Right renal cortex interstitium (tissue), 3 donors: ENCODE measurements around the gene ABCA5. TPM values are rescaled to one million over a fixed set of nuclear protein-coding genes. Genes with fewer than 3 reads are reported as not detected.

Experiments used
- DNase-seq, 3 donors: peaks; one replicate each; pipeline ENCODE4 v3.0.0-alpha.2; 2013; ENCODE audit warnings: low read depth in 3 of 3, low spot score in 2 of 3
- polyA plus RNA-seq, 3 donors: library from polyadenylated mRNA; unstranded; fragments of 120-200 nt; gene quantifications; one replicate each; pipeline ENCODE4 v1.2.1, GENCODE V29; 2013; ENCODE audit not compliant: insufficient read length in 3 of 3

ABCA5 gene
- polyA plus RNA-seq, 3 donors: 24.9 to 28.8 (median 25.1) TPM

- no peak for DNase-seq
Observed at GRCh38 chr17:69268543-69269014, 58.4 kb downstream of the ABCA5 start.

- DNase-seq: no peak
Observed at GRCh38 chr17:69267219-69267618, 59.7 kb downstream of the ABCA5 start.

- DNase-seq: no peak
Observed at GRCh38 chr17:69265873-69266272, 61.1 kb downstream of the ABCA5 start.

GRCh38 chr17:69254187-69254586, 72.7 kb downstream of the ABCA5 start:
- no peak for DNase-seq

GRCh38 chr17:69250641-69251040, 76.3 kb downstream of the ABCA5 start:
- no peak for DNase-seq

- DNase-seq: peak in 2 of 3 donors; percentile 27 to 32
Observed at GRCh38 chr17:69246726-69247375, 80.1 kb downstream of the ABCA5 start.

GRCh38 chr17:69246202-69246601, 80.7 kb downstream of the ABCA5 start:
- no peak for DNase-seq

- DNase-seq: no peak
Observed at GRCh38 chr17:69245617-69246016, 81.3 kb downstream of the ABCA5 start.

- DNase-seq: no peak
Observed at GRCh38 chr17:69239611-69240600, 87.0 kb downstream of the ABCA5 start.

GRCh38 chr17:69236946-69237345, 90.0 kb downstream of the ABCA5 start:
- DNase-seq: no peak

GRCh38 chr17:69236464-69236863, 90.5 kb downstream of the ABCA5 start:
- no peak for DNase-seq

GRCh38 chr17:69235338-69236058, 91.4 kb downstream of the ABCA5 start:
- peak; percentile 53 to 68 (median 68) for DNase-seq

- DNase-seq: no peak
Observed at GRCh38 chr17:69232650-69233049, 94.3 kb downstream of the ABCA5 start.

GRCh38 chr17:69231521-69231920, 95.4 kb downstream of the ABCA5 start:
- no peak for DNase-seq

- no peak for DNase-seq
Observed at GRCh38 chr17:69230939-69231338, 96.0 kb downstream of the ABCA5 start.

GRCh38 chr17:69228576-69228975, 98.4 kb downstream of the ABCA5 start, which contains the start of gene ABCA10:
TSS of gene ABCA10 (minus strand) at chr17:69228824. CDS start at chr17:69225358, 3,466 bp downstream.
- no peak for DNase-seq

GRCh38 chr17:69228018-69228417, 98.9 kb downstream of the ABCA5 start:
- DNase-seq: no peak

GRCh38 chr17:69227541-69227940, 99.4 kb downstream of the ABCA5 start:
- DNase-seq: no peak

GRCh38 chr17:69223809-69224208, 103.1 kb downstream of the ABCA5 start:
- DNase-seq: no peak

- no peak for DNase-seq
Observed at GRCh38 chr17:69222707-69223258, 104.2 kb downstream of the ABCA5 start.

- no peak for DNase-seq
Observed at GRCh38 chr17:69220098-69220497, 106.8 kb downstream of the ABCA5 start.
